Fibroblast of mammary gland (primary cell): ENCODE measurements around the gene MED15.

Experiments used
- DNase-seq: peaks from one replicate; pipeline ENCODE4 v3.0.0-alpha.2; 2010; ENCODE audit warnings: low read depth
- H3K4me3 ChIP-seq: 2 replicates; pipeline ENCODE4 v1.5.1; 2011; ENCODE audit warnings: low read depth, mild to moderate bottlenecking, low read length, moderate library complexity; ENCODE audit not compliant: control insufficient read depth
- CTCF ChIP-seq: conservative IDR thresholded peaks from 2 replicates; pipeline ENCODE4 v1.5.1; 2011; ENCODE audit warnings: low read depth, low read length, inconsistent platforms; ENCODE audit not compliant: control insufficient read depth, insufficient read depth

MED15 gene

GRCh38 chr22:20563941-20564371, 56.5 kb downstream of the MED15 start:
- TF ChIP-seq CTCF, result no peak
- no peak for DNase-seq
- H3K4me3 ChIP-seq, result no peak overlapping the region

- no peak overlapping the region for H3K4me3 ChIP-seq
- DNase-seq, result peak; percentile 60
- no peak for TF ChIP-seq CTCF
Measured at GRCh38 chr22:20565079-20565734, 57.8 kb downstream of the MED15 start.

GRCh38 chr22:20565761-20566160, 58.4 kb downstream of the MED15 start:
- H3K4me3 ChIP-seq, result no peak overlapping the region
- no peak for DNase-seq
- TF ChIP-seq CTCF, result no peak

GRCh38 chr22:20566420-20567260, 59.2 kb downstream of the MED15 start:
- peak; percentile 95 for DNase-seq
- no peak for TF ChIP-seq CTCF
- no peak overlapping the region for H3K4me3 ChIP-seq

GRCh38 chr22:20567371-20567847, 60.0 kb downstream of the MED15 start:
- no peak overlapping the region for H3K4me3 ChIP-seq
- DNase-seq, result peak; percentile 74
- TF ChIP-seq CTCF, result no peak

GRCh38 chr22:20567993-20568417, 60.6 kb downstream of the MED15 start:
- peak; percentile 66 for TF ChIP-seq CTCF
- peak; percentile 76 for DNase-seq

More at GRCh38 chr22:20567993-20568417, 60.6 kb downstream of the MED15 start:
- H3K4me3 ChIP-seq, result no peak overlapping the region
